Measurements from ENCODE around the gene GID8. TPM values are rescaled to one million over a fixed set of nuclear protein-coding genes. Genes with fewer than 3 reads are reported as not detected.

The GID8 gene
- total RNA-seq, 2 donors from 2014 or later, result 33.4 to 39.9 TPM

DNA sequence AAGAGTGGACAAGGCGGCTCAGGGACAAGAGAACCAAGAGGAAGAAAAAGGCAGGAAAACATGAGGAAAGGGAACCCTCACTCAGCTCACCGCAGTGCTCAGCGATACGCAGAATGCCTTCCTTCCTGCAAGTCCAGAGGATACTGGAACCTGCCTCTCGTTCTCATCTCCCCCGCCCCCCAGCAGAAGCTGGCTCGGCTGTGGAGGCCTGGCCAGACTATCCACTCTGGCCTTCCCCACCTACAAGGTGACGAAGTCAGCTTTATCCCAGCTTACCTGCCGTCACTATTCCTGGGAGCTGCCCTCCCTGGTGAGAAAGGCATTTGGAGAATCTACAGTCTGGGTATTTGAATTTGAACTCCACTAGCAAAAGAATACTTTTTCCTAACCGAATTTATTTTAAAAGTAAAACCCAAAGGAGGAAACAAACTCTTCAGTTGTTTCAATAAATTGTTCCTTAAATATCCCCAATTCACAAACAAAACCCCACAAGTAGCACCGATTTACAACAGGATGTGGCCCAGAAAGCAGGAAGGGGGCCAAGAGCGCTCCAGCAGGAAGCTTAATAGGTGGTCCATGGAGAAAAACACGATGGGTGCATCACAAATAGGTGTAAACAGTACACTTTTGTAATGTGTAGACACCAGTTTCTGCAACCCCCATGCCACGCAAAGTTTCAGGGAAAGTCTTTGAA lies 9.6 kb upstream of the GID8 start:
- H3K27me3 Mint-ChIP-seq, result no peaks in the 10 kb centered on the region
- peak overlapping the region; percentile 93 for H3K27ac Mint-ChIP-seq
- no peak for DNase-seq
- ATAC-seq, result no peak
- H3K4me1 Mint-ChIP-seq, result peaks cover 45% of the 10 kb centered on the region
- H3K36me3 Mint-ChIP-seq (ENCODE audit: low read depth), result no peaks in the 10 kb centered on the region
- H3K9me3 ChIP-seq (ENCODE audit: control insufficient read depth, low read length, poor library complexity, severe bottlenecking), result no peaks in the 10 kb centered on the region
- H3K4me3 Mint-ChIP-seq, result peak overlapping the region; percentile 96

DNA sequence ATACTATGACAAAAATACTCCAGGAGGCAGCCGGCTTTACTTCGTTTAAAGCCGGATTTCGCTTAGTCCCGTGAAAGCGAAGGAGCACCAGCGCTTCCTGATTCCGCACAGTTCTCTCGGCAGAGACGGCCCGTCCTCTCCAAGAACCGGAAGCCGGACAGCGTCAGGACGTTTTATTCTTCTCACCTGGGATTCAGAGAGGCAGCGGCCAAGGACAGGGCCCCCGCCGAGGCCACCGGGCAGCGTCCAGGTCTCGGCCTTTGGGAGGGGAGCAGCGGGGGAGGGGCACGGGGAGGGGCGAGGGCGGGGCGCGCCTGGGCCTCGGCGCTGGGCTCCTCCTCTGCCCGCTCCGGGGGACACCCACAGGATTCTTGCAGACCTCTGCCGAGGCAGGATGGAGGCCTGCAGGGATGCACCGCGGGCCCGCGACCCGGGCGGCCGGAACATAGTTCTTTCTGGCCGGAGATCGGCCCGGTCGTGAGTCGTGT lies 8.9 kb upstream of the GID8 start:
- Mint-ChIP-seq H3K36me3 (ENCODE audit: low read depth) (no peaks in the 10 kb centered on the region), H3K4me3 (peak overlapping the region; percentile 96), H3K27me3 (no peaks in the 10 kb centered on the region), H3K4me1 (peaks cover 43% of the 10 kb centered on the region), H3K27ac (peak overlapping the region; percentile 93)
- ATAC-seq (peak; percentile 46), DNase-seq (peak; percentile 43 to 60 (median 59))
- no peaks in the 10 kb centered on the region for H3K9me3 ChIP-seq (ENCODE audit: control insufficient read depth, low read length, poor library complexity, severe bottlenecking)

DNA sequence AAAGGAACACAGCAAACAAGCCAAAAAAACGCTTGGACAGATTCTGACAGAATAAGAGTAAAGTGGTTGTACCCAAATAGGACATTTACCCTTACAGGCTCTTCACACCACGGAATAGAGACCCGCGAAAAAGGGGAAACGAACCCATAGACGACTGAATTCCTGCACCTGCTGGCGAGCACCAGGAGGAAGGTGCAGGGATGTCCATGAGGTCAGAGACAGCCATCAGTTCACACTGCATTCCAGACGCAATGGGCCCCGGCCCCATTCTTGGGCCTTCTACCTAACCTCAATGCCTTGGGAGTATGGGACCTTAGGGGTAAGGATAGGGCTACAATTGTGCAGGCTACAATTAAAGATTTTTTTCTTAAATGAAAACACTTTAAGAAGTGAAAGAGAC lies 6.5 kb upstream of the GID8 start:
- DNase-seq, result no peak
- Mint-ChIP-seq H3K4me1 (peaks cover 30% of the 10 kb centered on the region), H3K27ac (no peak overlapping the region), H3K4me3 (no peak overlapping the region), H3K27me3 (no peaks in the 10 kb centered on the region), H3K36me3 (ENCODE audit: low read depth) (no peaks in the 10 kb centered on the region)
- ATAC-seq, result no peak
- H3K9me3 ChIP-seq (ENCODE audit: control insufficient read depth, low read length, poor library complexity, severe bottlenecking), result no peaks in the 10 kb centered on the region

DNA sequence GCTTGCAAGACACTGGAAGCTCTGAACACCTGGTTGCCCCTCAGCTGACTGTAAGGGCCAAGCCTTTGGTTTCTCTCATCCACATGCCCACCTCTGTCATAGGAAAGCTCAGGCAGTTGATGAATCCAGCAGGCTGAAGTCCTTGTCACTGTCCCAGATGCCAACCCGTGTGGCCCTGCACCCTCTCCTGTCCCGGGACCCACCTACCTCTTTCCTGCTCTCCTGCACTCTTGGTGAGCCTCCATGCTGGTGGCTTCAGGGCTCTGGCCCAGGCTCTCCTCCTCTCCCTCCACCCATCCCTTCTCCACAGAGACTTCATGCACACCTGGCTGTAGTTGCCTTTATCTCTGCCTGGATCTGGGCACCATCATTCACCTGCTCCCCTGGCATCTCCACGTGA lies 4.0 kb upstream of the GID8 start:
- no peaks in the 10 kb centered on the region for H3K9me3 ChIP-seq (ENCODE audit: control insufficient read depth, low read length, poor library complexity, severe bottlenecking)
- Mint-ChIP-seq H3K27ac (no peak overlapping the region), H3K4me1 (peaks cover 24% of the 10 kb centered on the region), H3K4me3 (no peak overlapping the region), H3K27me3 (no peaks in the 10 kb centered on the region), H3K36me3 (ENCODE audit: low read depth) (no peaks in the 10 kb centered on the region)
- ATAC-seq (no peak), DNase-seq (no peak)

DNA sequence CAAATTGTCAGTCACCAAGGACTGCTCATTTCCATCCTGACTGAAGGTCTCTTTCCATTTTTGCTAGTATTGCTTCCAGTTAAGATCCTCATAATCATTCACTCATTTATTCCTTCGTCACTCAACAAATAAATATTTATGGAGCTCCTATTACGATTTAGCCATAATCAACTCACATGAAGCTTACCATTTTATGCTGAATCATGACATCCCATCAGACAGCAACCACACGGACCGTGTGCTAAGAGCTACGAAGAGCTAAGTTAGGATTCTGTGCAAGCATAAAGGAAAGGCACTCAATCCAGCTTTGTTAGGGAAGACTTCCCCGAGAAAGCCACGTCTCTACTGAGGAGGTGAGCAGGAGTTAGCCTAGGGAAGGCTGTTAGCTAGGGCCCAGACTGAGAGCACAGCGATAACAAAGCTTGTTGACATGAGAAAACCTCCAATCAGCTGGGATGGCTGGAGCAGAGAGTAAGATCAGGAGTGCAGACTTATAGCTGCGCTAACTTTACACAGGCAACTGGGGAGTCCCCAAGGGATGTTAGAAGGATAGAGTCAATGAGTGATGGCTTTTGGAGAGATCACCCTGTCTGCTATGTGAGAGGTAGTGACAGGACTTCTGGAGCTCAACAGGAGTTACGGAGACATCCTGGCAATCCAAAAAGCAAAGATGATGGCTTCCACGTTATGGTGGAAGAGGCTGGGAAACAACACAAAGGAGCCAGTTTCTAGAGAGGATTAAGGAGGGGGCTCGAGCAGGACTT lies 2.6 kb upstream of the GID8 start:
- Mint-ChIP-seq H3K27me3 (no peaks in the 10 kb centered on the region), H3K36me3 (ENCODE audit: low read depth) (no peaks in the 10 kb centered on the region), H3K4me1 (peaks cover 26% of the 10 kb centered on the region), H3K27ac (no peak overlapping the region), H3K4me3 (no peak overlapping the region)
- ATAC-seq (no peak), DNase-seq (no peak)
- H3K9me3 ChIP-seq (ENCODE audit: control insufficient read depth, low read length, poor library complexity, severe bottlenecking), result no peaks in the 10 kb centered on the region

DNA sequence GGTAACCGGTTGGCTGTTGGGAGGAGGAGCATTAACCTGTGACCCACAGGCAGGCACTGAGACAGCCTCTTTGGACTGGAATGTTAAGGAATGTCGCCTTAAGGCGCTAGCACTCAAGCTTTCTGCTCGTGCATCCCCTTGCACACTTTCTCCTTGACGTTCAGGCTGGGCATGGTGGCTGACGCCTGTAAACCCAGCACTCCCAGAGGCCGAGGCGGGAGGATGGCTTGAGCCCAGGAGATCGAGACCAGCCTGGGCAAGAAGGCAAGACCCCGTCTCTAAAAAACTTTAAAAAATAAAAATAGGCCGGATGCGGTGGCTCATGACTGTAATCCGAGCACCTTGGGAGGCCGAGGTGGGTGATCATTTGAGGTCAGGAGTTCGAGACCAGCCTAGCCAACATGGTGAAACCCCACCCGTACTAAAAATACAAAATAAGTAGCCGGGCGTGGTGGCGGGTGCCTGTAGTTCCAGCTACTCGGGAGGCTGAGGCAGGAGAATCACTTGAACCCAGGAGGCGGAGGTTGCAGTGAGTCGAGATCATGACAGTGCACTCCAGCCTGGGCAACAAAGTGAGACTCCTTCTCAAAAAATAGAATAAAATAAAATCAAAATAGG lies 1.9 kb upstream of the GID8 start:
- Mint-ChIP-seq H3K27me3 (no peaks in the 10 kb centered on the region), H3K4me1 (peaks cover 26% of the 10 kb centered on the region), H3K27ac (no peak overlapping the region), H3K36me3 (ENCODE audit: low read depth) (no peaks in the 10 kb centered on the region), H3K4me3 (peak overlapping the region; percentile 98)
- H3K9me3 ChIP-seq (ENCODE audit: control insufficient read depth, low read length, poor library complexity, severe bottlenecking), result no peaks in the 10 kb centered on the region
- no peak for DNase-seq
- ATAC-seq, result no peak

DNA sequence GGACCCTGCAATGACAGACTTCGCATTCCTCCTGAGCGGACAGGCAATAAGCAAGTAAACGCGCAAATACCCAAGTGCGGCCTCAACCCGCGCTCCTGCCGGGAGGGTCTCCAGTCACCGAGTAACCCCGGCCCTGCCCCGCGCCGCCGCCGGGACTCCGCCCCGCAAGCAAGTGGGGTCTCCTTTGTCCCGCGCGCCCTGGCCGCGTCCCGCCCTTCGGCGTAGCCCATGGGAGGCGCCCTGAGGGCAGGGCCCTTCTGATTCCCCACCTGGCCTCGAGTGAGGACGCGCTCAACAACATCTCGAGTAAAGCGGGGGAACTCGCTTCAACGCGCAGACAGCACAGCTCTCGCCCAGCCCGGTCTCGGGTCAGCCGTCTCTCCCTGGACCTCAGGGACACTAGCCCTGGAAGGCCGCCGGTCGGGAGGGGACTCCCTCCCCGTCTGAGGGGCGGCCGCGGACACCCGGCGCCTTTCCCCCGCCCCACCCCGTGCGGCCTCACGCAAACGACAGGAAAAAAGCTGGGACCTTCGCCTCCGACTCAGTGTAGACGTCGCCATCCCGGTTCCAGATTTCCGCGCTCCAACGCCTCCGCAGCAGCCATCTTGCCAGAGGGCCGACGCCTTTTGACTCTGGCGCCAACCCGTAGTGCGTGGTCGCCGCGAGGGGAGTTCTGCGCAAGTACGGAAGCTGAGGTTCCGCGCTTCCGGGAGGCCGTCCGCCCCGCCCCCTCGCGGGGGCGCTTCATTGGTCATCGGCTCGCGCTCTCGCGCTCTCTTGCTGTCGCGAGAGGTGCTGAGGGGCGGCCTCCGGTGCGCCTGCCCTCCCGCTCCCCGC lies 461 bp upstream of the GID8 start:
- DNase-seq (peak; percentile 96 to 97 (median 96)), ATAC-seq (peak; percentile 92)
- peak overlapping the region; percentile 91 for H3K27ac Mint-ChIP-seq
- H3K4me1 Mint-ChIP-seq, result peaks cover 36% of the 10 kb centered on the region
- H3K9me3 ChIP-seq (ENCODE audit: control insufficient read depth, low read length, poor library complexity, severe bottlenecking), result no peaks in the 10 kb centered on the region
- no peaks in the 10 kb centered on the region for H3K36me3 Mint-ChIP-seq (ENCODE audit: low read depth)
- no peaks in the 10 kb centered on the region for H3K27me3 Mint-ChIP-seq
- peak overlapping the region; percentile 98 for H3K4me3 Mint-ChIP-seq

DNA sequence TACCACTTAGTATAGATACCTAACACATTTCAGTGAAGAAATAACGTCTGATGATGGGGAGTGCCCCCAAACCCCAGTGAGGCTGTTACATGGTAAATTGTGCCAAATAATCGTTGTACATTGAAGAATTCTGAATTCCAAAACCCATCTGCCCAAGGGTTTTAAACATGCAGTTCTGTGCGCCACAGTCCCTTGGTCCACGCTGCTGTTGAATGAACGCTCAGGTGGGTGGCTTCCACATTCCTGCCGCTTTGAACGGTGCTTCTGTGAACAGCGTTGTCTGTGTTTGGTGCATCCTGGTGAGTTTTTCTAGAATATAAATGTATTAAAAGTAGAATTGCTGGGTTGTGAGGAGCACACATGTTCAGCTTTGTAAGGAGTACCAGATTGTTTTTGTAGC lies 2.9 kb downstream of the GID8 start:
- peaks cover 34% of the 10 kb centered on the region for H3K4me1 Mint-ChIP-seq
- no peak for ATAC-seq
- peak overlapping the region; percentile 55 for H3K4me3 Mint-ChIP-seq

DNA sequence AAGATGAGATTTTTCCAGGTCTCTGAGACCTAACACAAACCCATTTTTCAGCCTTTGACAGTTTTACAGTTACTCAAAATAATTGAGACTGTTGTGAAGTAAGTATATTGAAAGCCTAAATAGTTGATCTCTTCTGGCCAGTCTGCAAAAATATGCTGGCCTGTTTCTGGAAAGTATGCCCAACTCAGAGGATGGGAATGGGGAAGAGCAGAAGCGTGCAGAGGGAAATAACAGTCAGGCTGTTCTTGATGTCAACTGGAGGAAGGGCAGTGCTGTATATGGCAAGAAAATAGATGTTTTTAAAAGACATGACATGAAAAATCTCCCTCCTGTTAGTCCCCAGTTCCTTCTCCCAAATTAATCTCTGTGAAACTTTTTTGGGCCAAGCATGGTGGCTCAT lies 3.8 kb downstream of the GID8 start:
- ATAC-seq (no peak), DNase-seq (no peak)
- no peaks in the 10 kb centered on the region for H3K36me3 Mint-ChIP-seq (ENCODE audit: low read depth)
- H3K27ac Mint-ChIP-seq, result peak overlapping the region; percentile 21
- peaks cover 33% of the 10 kb centered on the region for H3K4me1 Mint-ChIP-seq
- H3K27me3 Mint-ChIP-seq, result no peaks in the 10 kb centered on the region
- H3K9me3 ChIP-seq (ENCODE audit: control insufficient read depth, low read length, poor library complexity, severe bottlenecking), result no peaks in the 10 kb centered on the region
- no peak overlapping the region for H3K4me3 Mint-ChIP-seq

More for the DNA sequence above, 2.9 kb downstream of the GID8 start:
- no peak overlapping the region for H3K27ac Mint-ChIP-seq
- H3K36me3 Mint-ChIP-seq (ENCODE audit: low read depth), result no peaks in the 10 kb centered on the region
- H3K27me3 Mint-ChIP-seq, result no peaks in the 10 kb centered on the region
- no peak for DNase-seq
- H3K9me3 ChIP-seq (ENCODE audit: control insufficient read depth, low read length, poor library complexity, severe bottlenecking), result no peaks in the 10 kb centered on the region

DNA sequence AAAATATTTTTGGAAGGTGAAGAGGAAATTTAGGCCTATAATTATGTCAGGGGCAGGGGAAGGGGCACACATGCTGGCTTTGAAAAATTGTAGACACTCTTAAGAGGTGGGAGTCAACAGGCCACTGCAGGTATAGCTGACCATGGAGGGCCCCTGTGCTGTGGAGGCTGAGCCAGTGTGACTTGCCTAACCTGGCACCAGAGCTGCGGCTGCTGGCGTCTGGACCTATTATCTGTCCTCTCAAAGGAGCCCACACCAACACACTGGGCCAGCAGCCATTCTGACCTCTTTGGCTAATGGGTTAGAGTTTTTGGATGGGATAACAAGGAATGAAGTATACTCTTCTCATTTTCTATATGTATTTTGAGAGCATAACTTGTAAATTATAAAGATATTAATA lies 4.5 kb downstream of the GID8 start:
- no peak overlapping the region for H3K4me3 Mint-ChIP-seq
- H3K9me3 ChIP-seq (ENCODE audit: control insufficient read depth, low read length, poor library complexity, severe bottlenecking), result no peaks in the 10 kb centered on the region
- DNase-seq, result no peak
- no peaks in the 10 kb centered on the region for H3K27me3 Mint-ChIP-seq
- no peaks in the 10 kb centered on the region for H3K36me3 Mint-ChIP-seq (ENCODE audit: low read depth)
- H3K27ac Mint-ChIP-seq, result no peak overlapping the region
- peaks cover 31% of the 10 kb centered on the region for H3K4me1 Mint-ChIP-seq
- no peak for ATAC-seq

DNA sequence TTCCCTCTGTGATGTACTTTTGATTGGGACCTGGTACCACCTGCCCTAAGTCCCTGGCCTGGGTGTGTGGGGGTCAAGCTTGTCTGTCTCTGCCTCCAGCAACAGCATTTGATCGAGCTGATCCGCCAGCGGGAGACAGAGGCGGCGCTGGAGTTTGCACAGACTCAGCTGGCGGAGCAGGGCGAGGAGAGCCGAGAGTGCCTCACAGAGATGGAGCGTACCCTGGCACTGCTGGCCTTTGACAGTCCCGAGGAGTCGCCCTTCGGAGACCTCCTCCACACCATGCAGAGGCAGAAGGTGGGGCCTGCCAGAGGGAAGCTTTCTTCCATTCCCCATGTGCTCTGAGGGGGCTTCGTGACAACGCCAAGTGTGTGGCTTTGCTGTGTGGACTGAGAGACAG lies 5.4 kb downstream of the GID8 start:
- H3K4me1 Mint-ChIP-seq, result peaks cover 30% of the 10 kb centered on the region
- no peak for ATAC-seq
- H3K9me3 ChIP-seq (ENCODE audit: control insufficient read depth, low read length, poor library complexity, severe bottlenecking), result no peaks in the 10 kb centered on the region

DNA sequence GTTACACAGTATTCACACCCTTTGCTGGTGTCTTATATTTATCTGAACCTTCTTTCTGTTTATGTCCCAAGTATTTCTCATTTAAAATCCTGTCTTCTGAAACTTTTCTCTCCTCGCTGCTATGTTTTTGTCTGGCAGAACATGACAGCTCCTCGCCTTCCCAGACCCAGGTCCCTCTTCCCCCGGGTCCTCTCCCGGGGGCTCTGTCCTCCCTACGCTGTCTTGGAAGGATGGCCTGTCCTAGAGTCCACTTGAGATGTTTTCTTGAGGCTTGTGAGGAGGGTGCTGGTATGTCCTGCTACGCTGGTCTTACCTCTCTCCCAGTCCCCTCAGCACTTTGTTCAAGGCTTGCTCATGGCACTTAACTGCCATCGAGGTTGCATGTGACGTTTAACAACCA lies 6.2 kb downstream of the GID8 start:
- no peak for DNase-seq
- no peaks in the 10 kb centered on the region for H3K9me3 ChIP-seq (ENCODE audit: control insufficient read depth, low read length, poor library complexity, severe bottlenecking)
- Mint-ChIP-seq H3K27me3 (no peaks in the 10 kb centered on the region), H3K27ac (peak overlapping the region; percentile 54), H3K4me1 (peaks cover 23% of the 10 kb centered on the region), H3K4me3 (no peak overlapping the region), H3K36me3 (ENCODE audit: low read depth) (no peaks in the 10 kb centered on the region)
- no peak for ATAC-seq

More for the DNA sequence above, 5.4 kb downstream of the GID8 start:
- DNase-seq, result no peak
- Mint-ChIP-seq H3K4me3 (no peak overlapping the region), H3K27me3 (no peaks in the 10 kb centered on the region), H3K27ac (no peak overlapping the region), H3K36me3 (ENCODE audit: low read depth) (no peaks in the 10 kb centered on the region)

DNA sequence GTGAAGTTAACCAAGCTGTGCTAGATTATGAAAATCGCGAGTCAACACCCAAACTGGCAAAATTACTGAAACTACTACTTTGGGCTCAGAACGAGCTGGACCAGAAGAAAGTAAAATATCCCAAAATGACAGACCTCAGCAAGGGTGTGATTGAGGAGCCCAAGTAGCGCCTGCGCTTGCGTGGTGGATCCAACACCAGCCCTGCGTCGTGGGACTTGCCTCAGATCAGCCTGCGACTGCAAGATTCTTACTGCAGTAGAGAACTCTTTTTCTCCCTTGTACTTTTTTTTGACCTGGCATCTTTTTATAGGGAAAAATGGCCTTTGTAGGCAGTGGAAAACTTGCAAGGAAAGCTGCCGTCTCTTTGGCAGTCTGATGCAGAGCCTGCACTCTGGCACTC lies 6.8 kb downstream of the GID8 start:
- ATAC-seq, result no peak
- Mint-ChIP-seq H3K4me3 (no peak overlapping the region), H3K27ac (no peak overlapping the region), H3K36me3 (ENCODE audit: low read depth) (no peaks in the 10 kb centered on the region), H3K27me3 (no peaks in the 10 kb centered on the region), H3K4me1 (peaks cover 19% of the 10 kb centered on the region)
- H3K9me3 ChIP-seq (ENCODE audit: control insufficient read depth, low read length, poor library complexity, severe bottlenecking), result no peaks in the 10 kb centered on the region
- DNase-seq, result no peak
